ENCODE data around the gene UNK. TPM values are rescaled to one million over a fixed set of nuclear protein-coding genes. Genes with fewer than 3 reads are reported as not detected.
A peak's percentile ranks its signal among the peaks of the same experiment; 100 is the strongest.

The UNK gene
- total and polyA plus RNA-seq, 2 donors (not counting 1 experiment from before 2014, with no cell fraction given) = 35.5 to 70.3 TPM

DNA sequence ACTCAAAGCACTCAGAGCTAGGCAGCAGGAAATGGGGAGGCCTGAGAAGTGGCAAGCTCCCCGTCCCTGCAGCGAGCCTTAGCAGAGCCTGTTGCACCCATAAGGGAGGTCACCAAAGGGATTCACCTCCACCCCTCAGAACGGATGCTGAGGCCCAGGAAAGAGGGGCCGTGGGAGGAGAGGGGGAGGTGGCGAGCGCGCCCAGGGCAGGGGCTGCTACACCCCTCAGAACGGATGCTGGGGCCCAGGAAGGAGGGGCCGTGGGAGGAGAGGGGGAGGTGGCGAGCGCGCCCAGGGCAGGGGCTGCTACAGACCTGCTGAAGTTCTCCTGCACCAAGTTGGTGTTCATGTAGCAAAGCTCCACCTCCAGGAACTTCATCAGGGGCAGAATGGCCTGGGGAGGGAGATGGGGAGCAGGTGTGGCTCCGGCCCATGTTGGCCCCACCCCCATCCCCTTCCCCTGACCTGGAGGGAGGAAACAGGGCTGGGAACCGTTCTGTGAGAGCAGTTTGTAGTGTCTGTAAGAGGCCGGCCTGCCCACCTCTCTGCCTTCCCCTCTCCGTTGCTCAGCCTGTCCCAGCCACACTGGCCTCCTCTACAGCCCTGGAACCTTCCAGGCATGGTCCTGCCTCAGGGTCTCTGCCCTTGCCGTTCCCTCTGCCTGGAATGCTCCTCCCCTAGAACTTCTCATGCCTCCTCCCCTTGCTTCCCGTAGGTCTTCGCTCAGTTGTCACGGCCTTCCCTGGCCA lies 48.2 kb downstream of the UNK start:
- Histone ChIP-seq H3K9ac (ENCODE audit: low read length) (no peak overlapping the region), H3K4me2 (replicated peaks; ENCODE audit: low read depth, low read length, poor library complexity, severe bottlenecking) (peak overlapping the region; percentile 14), H3K4me3 (ENCODE audit: control extremely low read depth in 1 of 5, extremely low read depth in 1 of 5, insufficient read depth in 1 of 5, low read depth in 2 of 5, low read length in 4 of 5) (no peak overlapping the region), H3K9me3 (ENCODE audit: control extremely low read depth in 1 of 3, control insufficient read depth in 2 of 3, insufficient read depth in 1 of 3, low read length in 2 of 3) (no peaks in the 10 kb centered on the region), H3K27me3 (replicated peaks in 1 of 4; ENCODE audit: control extremely low read depth in 1 of 4, control insufficient read depth in 3 of 4, insufficient read depth in 4 of 4, low read length in 3 of 4) (no peaks in the 10 kb centered on the region), H3K79me2 (ENCODE audit: control insufficient read depth, insufficient read depth, low read length) (no peaks in the 10 kb centered on the region), H3K27ac (ENCODE audit: low read length in 2 of 2) (peak overlapping the region in 1 of 2 donors; percentile 33), H3K4me1 (ENCODE audit: control insufficient read depth in 2 of 2, insufficient read depth in 2 of 2, low read length in 2 of 2) (peaks cover 4 to 9% of the 10 kb centered on the region in 2 donors), H3K36me3 (replicated peaks in 1 of 2; ENCODE audit: control extremely low read depth in 1 of 2, control insufficient read depth in 1 of 2, extremely low read depth in 1 of 2, insufficient read depth in 2 of 2, low read length in 1 of 2) (peaks cover 0 to 58% of the 10 kb centered on the region in 2 experiments), H4K20me1 (ENCODE audit: control insufficient read depth, insufficient read depth, low read length, poor library complexity, severe bottlenecking) (no peaks in the 10 kb centered on the region), H2AFZ (ENCODE audit: insufficient read depth, low read depth, low read length, poor library complexity, severe bottlenecking) (no peak overlapping the region)
- no peak for TF ChIP-seq EZH2 (IDR thresholded peaks at IDR 0.05; ENCODE audit: borderline replicate concordance, insufficient read depth, low read depth, low read length, poor library complexity, severe bottlenecking)
- TF ChIP-seq, protein P1, sequence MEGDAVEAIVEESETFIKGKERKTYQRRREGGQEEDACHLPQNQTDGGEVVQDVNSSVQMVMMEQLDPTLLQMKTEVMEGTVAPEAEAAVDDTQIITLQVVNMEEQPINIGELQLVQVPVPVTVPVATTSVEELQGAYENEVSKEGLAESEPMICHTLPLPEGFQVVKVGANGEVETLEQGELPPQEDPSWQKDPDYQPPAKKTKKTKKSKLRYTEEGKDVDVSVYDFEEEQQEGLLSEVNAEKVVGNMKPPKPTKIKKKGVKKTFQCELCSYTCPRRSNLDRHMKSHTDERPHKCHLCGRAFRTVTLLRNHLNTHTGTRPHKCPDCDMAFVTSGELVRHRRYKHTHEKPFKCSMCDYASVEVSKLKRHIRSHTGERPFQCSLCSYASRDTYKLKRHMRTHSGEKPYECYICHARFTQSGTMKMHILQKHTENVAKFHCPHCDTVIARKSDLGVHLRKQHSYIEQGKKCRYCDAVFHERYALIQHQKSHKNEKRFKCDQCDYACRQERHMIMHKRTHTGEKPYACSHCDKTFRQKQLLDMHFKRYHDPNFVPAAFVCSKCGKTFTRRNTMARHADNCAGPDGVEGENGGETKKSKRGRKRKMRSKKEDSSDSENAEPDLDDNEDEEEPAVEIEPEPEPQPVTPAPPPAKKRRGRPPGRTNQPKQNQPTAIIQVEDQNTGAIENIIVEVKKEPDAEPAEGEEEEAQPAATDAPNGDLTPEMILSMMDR (IDR thresholded peaks at IDR 0.05) = no peak
- Mint-ChIP-seq H3K27me3 (no peaks in the 10 kb centered on the region), H3K4me1 (peaks cover 18% of the 10 kb centered on the region), H3K9me3 (ENCODE audit: insufficient read depth) (no peaks in the 10 kb centered on the region), H3K27ac (peak overlapping the region; percentile 5), H3K4me3 (no peak overlapping the region)
- DNase-seq (no peak), ATAC-seq (ENCODE audit: low read depth) (no peak)
- ChIA-PET CTCF (interaction anchor here (1.1 to 1.4 kb wide), 3 partner anchors 14 to 67 kb away, joined by 3 to 5 read pairs (median 3); partner anchors contain the start of gene GALK1), POLR2A (no interaction called here)
- WGBS (ENCODE audit: insufficient coverage) = 41% methylated on average over 14 of the region's 20 CpGs
- intact Hi-C loops (cut with micrococcal nuclease) = no loop called here

DNA sequence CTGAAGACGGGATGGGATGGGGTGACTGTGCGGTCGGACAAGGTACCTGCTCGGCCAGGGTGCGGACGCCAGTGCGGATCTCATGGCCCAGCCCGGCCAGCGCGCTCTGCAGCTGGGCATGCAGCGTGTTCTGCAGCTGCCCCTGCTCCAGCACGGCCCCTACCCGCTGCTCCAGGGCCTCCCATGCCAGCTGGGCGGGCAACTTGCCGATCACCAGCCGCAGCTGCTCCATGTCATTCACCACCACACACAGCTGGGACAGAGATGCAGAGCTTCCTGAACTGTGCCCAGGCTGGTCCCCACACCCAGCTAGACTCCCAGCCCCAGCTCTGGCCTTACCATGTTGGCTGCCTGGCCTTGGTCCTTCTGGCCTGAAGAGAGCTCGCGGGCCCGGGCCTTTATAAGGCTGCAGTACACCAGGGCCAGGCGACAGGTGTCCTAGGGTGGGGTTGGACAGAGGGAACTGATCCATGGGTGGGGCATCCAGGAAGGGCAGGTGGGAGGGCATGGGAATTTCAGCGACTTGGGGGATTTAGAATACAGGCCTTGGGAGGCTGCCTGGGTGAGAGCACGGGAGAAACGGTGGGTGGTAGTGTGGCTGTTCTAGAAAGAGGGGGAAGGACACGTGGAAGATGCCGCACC lies 49.8 kb downstream of the UNK start:
- CTCF ChIA-PET = interaction anchor here (1.5 kb wide), 1 partner anchor 15 kb away, joined by 3 read pairs; no protein-coding TSS in a partner anchor

More for the DNA sequence above, 49.8 kb downstream of the UNK start:
- Histone ChIP-seq H3K9me3 (ENCODE audit: control extremely low read depth in 1 of 3, control insufficient read depth in 2 of 3, insufficient read depth in 1 of 3, low read length in 2 of 3) (no peaks in the 10 kb centered on the region), H3K27ac (ENCODE audit: low read length in 2 of 2) (no peak overlapping the region), H3K9ac (ENCODE audit: low read length) (no peak overlapping the region), H3K79me2 (ENCODE audit: control insufficient read depth, insufficient read depth, low read length) (no peaks in the 10 kb centered on the region), H3K4me2 (replicated peaks; ENCODE audit: low read depth, low read length, poor library complexity, severe bottlenecking) (no peak overlapping the region), H3K4me1 (ENCODE audit: control insufficient read depth in 2 of 2, insufficient read depth in 2 of 2, low read length in 2 of 2) (peaks cover 4 to 5% of the 10 kb centered on the region in 2 donors), H3K4me3 (ENCODE audit: control extremely low read depth in 1 of 5, extremely low read depth in 1 of 5, insufficient read depth in 1 of 5, low read depth in 2 of 5, low read length in 4 of 5) (no peak overlapping the region), H3K36me3 (replicated peaks in 1 of 2; ENCODE audit: control extremely low read depth in 1 of 2, control insufficient read depth in 1 of 2, extremely low read depth in 1 of 2, insufficient read depth in 2 of 2, low read length in 1 of 2) (peaks cover 0 to 54% of the 10 kb centered on the region in 2 experiments), H2AFZ (ENCODE audit: insufficient read depth, low read depth, low read length, poor library complexity, severe bottlenecking) (no peak overlapping the region), H3K27me3 (replicated peaks in 1 of 4; ENCODE audit: control extremely low read depth in 1 of 4, control insufficient read depth in 3 of 4, insufficient read depth in 4 of 4, low read length in 3 of 4) (no peaks in the 10 kb centered on the region), H4K20me1 (ENCODE audit: control insufficient read depth, insufficient read depth, low read length, poor library complexity, severe bottlenecking) (no peaks in the 10 kb centered on the region)
- intact Hi-C loops (cut with micrococcal nuclease) = no loop called here
- POLR2A ChIA-PET = interaction anchor here (0.6 to 1.1 kb wide), 3 partner anchors 19 to 63 kb away, joined by 3 to 5 read pairs (median 4); no protein-coding TSS in a partner anchor
- DNase-seq = no peak
- Mint-ChIP-seq H3K4me3 (no peak overlapping the region), H3K4me1 (peaks cover 13% of the 10 kb centered on the region), H3K27ac (no peak overlapping the region), H3K9me3 (ENCODE audit: insufficient read depth) (no peaks in the 10 kb centered on the region), H3K27me3 (no peaks in the 10 kb centered on the region)
- 92% methylated on average over 25 of the region's 25 CpGs for WGBS (ENCODE audit: insufficient coverage)
- no peak for ATAC-seq (ENCODE audit: low read depth)
- no peak for TF ChIP-seq EZH2 (IDR thresholded peaks at IDR 0.05; ENCODE audit: borderline replicate concordance, insufficient read depth, low read depth, low read length, poor library complexity, severe bottlenecking)
- TF ChIP-seq, protein P1 (IDR thresholded peaks at IDR 0.05) = no peak

Measured in B cell (primary cell).